K562 (cell line): ENCODE measurements around the gene PLCG2. TPM values are rescaled to one million over a fixed set of nuclear protein-coding genes. Genes with fewer than 3 reads are reported as not detected.

Source experiments
- ATAC-seq: fragments of 200-7000 bp; cut with Tn5 transposase; 3 replicates; pipeline ENCODE4 v1.9.1; 2020; ENCODE audit warnings: moderate library complexity
- BruUV-seq: library from RNA; stranded (reverse); fragments of 400-500 nt; replicated peaks from 2 replicates; lab custom pipeline; 2021; lab: Mats Ljungman, UMichigan
- CTCF ChIA-PET: fragments of 300-600 bp; formaldehyde crosslinking; extraction: SDS; loops from one replicate; lab custom pipeline; 2021; ENCODE audit warnings: low intra/inter-chr PET ratio; lab: Yijun Ruan, JAX
- POLR2A ChIA-PET: fragments of 300-600, 350-650 bp; sonication (Branson Sonifier 250); formaldehyde crosslinking; extraction: SDS; loops from one replicate; lab custom pipeline; 2021; ENCODE audit warnings: antibody characterized with exemption, inconsistent platforms; lab: Yijun Ruan, JAX
- DNase-seq, 4 experiments: peaks; one replicate each; pipeline versions ENCODE4 v3.0.0 to v3.0.0-alpha.2; 2011 to 2018; ENCODE audit warnings: low spot score in 3 of 4, mixed read lengths in 3 of 4; ENCODE audit errors: extremely low read depth in 1 of 4
- FAIRE-seq: peaks from 2 replicates; lab custom pipeline; 2011; peaks lifted over from hg19 to GRCh38; lab: Jason Lieb, UNC
- H2AFZ ChIP-seq: 2 replicates; pipeline ENCODE4 v1.6.0; 2011; ENCODE audit warnings: low read depth, low read length, control low read depth, inconsistent platforms
- H3K27ac ChIP-seq: fragments of 200-600 bp; 3 replicates; pipeline ENCODE4 v1.8.0; 2011; ENCODE audit warnings: low read depth, mild to moderate bottlenecking, control low read depth, inconsistent platforms, low read length, moderate library complexity, mixed read lengths; ENCODE audit errors: extremely low read depth
- H3K27me3 ChIP-seq, 2 experiments: fragments of 300-600 bp in 1 of 2; 2 replicates in 1 of 2; 3 replicates in 1 of 2; pipeline versions ENCODE4 v1.6.0 to v1.8.0; 2011; ENCODE audit warnings: inconsistent platforms in 2 of 2, low read length in 2 of 2, mild to moderate bottlenecking in 1 of 2, mixed read lengths in 1 of 2, moderate library complexity in 1 of 2; ENCODE audit not compliant: control insufficient read depth in 2 of 2, insufficient read depth in 2 of 2
- H3K36me3 ChIP-seq: fragments of 300-600 bp; 3 replicates; pipeline ENCODE4 v1.8.0; 2011; ENCODE audit warnings: mild to moderate bottlenecking, low read length, inconsistent platforms; ENCODE audit not compliant: control insufficient read depth, insufficient read depth
- H3K4me1 ChIP-seq, 2 experiments: fragments of 200-600 bp in 1 of 2; replicated peaks in 1 of 2; 2 replicates in 1 of 2; 3 replicates in 1 of 2; pipeline versions ENCODE4 v1.5.1 to v1.8.0; 2011; ENCODE audit warnings: inconsistent platforms in 2 of 2, low read length in 2 of 2, mild to moderate bottlenecking in 1 of 2, mixed read lengths in 1 of 2, moderate library complexity in 1 of 2; ENCODE audit not compliant: control insufficient read depth in 2 of 2, insufficient read depth in 2 of 2
- H3K4me2 ChIP-seq: 2 replicates; pipeline ENCODE4 v1.6.1; 2011; ENCODE audit warnings: low read length, control low read depth, inconsistent platforms, mixed read lengths; ENCODE audit not compliant: insufficient read depth
- H3K4me3 ChIP-seq: fragments of 200-600 bp; sonication (generic), shearing (Covaris generic); 2 replicates; pipeline ENCODE4 v1.5.1; 2016; ENCODE audit warnings: control low read depth, inconsistent platforms
- H3K79me2 ChIP-seq: fragments of 200-600 bp; 3 replicates; pipeline ENCODE4 v1.8.0; 2011; ENCODE audit warnings: low read length, inconsistent platforms; ENCODE audit not compliant: control insufficient read depth, insufficient read depth
- H3K9ac ChIP-seq, 2 experiments: 2 replicates each; pipeline versions ENCODE4 v1.6.0 to v1.6.1; 2011; ENCODE audit warnings: low read depth in 2 of 2, low read length in 2 of 2, control low read depth in 1 of 2, inconsistent platforms in 1 of 2, mild to moderate bottlenecking in 1 of 2, mixed read lengths in 1 of 2; ENCODE audit not compliant: insufficient read depth in 1 of 2
- H3K9me1 ChIP-seq: one replicate; pipeline ENCODE4 v1.6.0; 2011; ENCODE audit warnings: inconsistent platforms, mild to moderate bottlenecking, low read length, moderate library complexity; ENCODE audit not compliant: control insufficient read depth, insufficient read depth
- H3K9me3 ChIP-seq: replicated peaks from 2 replicates; pipeline ENCODE4 v1.5.1; 2011; ENCODE audit warnings: low read depth, low read length, inconsistent platforms; ENCODE audit not compliant: control insufficient read depth, insufficient read depth
- H4K20me1 ChIP-seq: replicated peaks from 2 replicates; pipeline ENCODE4 v1.6.1; 2011; ENCODE audit warnings: low read length, inconsistent platforms, mixed read lengths; ENCODE audit not compliant: control insufficient read depth, insufficient read depth
- CEBPB ChIP-seq: fragments of 450-650 bp; IDR thresholded peaks from 2 replicates; pipeline ENCODE4 v1.6.1; 2016; ENCODE audit warnings: missing genetic modification characterization, missing compliant biosample characterization
- CEBPG ChIP-seq, 3 experiments: fragments of 200-800 bp in 1 of 3; sonication (Bioruptor generic) in 1 of 3; sonication (generic) in 1 of 3; formaldehyde crosslinking in 1 of 3; IDR thresholded peaks in 2 of 3; conservative IDR thresholded peaks in 1 of 3; 2 replicates each; pipeline versions ENCODE4 v1.6.1 to v1.8.0; 2016 to 2022; ENCODE audit warnings: missing compliant biosample characterization in 2 of 3, missing genetic modification characterization in 2 of 3, mild to moderate bottlenecking in 1 of 3, missing genetic modification reagents in 1 of 3
- KDM2B ChIP-seq: fragments of 250-450 bp; sonication (Bioruptor Pico); IDR thresholded peaks from 2 replicates; pipeline ENCODE4 v1.8.0; 2021; ENCODE audit warnings: mild to moderate bottlenecking, moderate library complexity
- NR2C2 ChIP-seq, 2 experiments: fragments of 200-800 bp in 1 of 2; sonication (Bioruptor generic) in 1 of 2; sonication (generic) in 1 of 2; formaldehyde crosslinking in 1 of 2; IDR thresholded peaks; 2 replicates each; pipeline versions ENCODE4 v1.6.1 to v1.8.0; 2016 to 2022; ENCODE audit warnings: mild to moderate bottlenecking in 1 of 2, missing compliant biosample characterization in 1 of 2, missing genetic modification characterization in 1 of 2, missing genetic modification reagents in 1 of 2
- PCBP1 ChIP-seq: fragments of 200-400 bp; formaldehyde crosslinking; IDR thresholded peaks from 2 replicates; pipeline ENCODE4 v1.6.1; 2018; ENCODE audit warnings: mild to moderate bottlenecking, low read depth, low read length; ENCODE audit not compliant: poor library complexity, severe bottlenecking
- PML ChIP-seq: IDR thresholded peaks from 2 replicates; pipeline ENCODE4 v1.6.1; 2012; ENCODE audit warnings: low read length, inconsistent platforms
- U2AF2 ChIP-seq: fragments of 200-400 bp; formaldehyde crosslinking; optimal IDR thresholded peaks from 2 replicates; pipeline ENCODE3; 2017; ENCODE audit warnings: low read depth, mild to moderate bottlenecking, low read length
- ZNF165 ChIP-seq: fragments of 250-450 bp; sonication (Bioruptor Pico); IDR thresholded peaks from 2 replicates; pipeline ENCODE4 v1.4.0; 2020; ENCODE audit warnings: borderline replicate concordance
- WGBS: fragments of 100-300 bp; shearing (Covaris generic); methylation state at CpG from one replicate; pipeline ENCODE4 v1.1.6; 2016; ENCODE audit warnings: low coverage, mixed read lengths; ENCODE audit not compliant: insufficient coverage; ENCODE audit errors: missing lambda C conversion rate; 5-methylcytosine and 5-hydroxymethylcytosine counted together
- in situ Hi-C: fragments of 300-500 bp; cut with MboI; formaldehyde crosslinking; loops from 4 replicates; pipeline ENCODE4 v1.15.0; 2018; ENCODE audit warnings: inconsistent platforms, mixed read lengths
- intact Hi-C: fragments of 100-400 bp; cut with micrococcal nuclease; formaldehyde crosslinking; loops from 2 replicates; pipeline ENCODE4 v1.14.2; 2022
- polyA plus RNA-seq, 8 experiments: library from polyadenylated mRNA; depleted of rRNA in 4 of 8; stranded (reverse) in 5 of 8; unstranded in 3 of 8; fragments of >200 nt; fragmentation: Nextera tagmentation in 2 of 8; fragmentation: Illumina TruSeq in 1 of 8; extraction: Ambion mirVana in 2 of 8; extraction: Trizol in 1 of 8; gene quantifications; 2 replicates each; pipeline versions ENCODE4 v1.2.1 to v1.2.3, GENCODE V29; 2011 to 2014; ENCODE audit warnings: inconsistent platforms in 1 of 8, missing spikeins in 1 of 8
- total RNA-seq, 7 experiments: library from RNA; depleted of rRNA in 6 of 7; stranded (reverse); fragments of >200 nt in 6 of 7; fragmentation: Illumina TruSeq in 2 of 7; extraction: Trizol in 2 of 7; gene quantifications; 2 replicates each; pipeline versions ENCODE4 v1.2.1 to v1.2.3, GENCODE V29; 2011 to 2021; ENCODE audit warnings: low replicate concordance in 1 of 7
- TF ChIP-seq, protein P1 (sequence below): fragments of 450-650 bp; IDR thresholded peaks from 2 replicates; pipeline ENCODE4 v1.6.1; 2016; ENCODE audit warnings: missing biosample characterization, missing genetic modification characterization

PLCG2 gene
- total and polyA plus RNA-seq, 9 of the 15 experiments (the other 6 are each of a cell fraction or from before 2014, with no cell fraction given) = 0.94 to 7.1 (median 3.1) TPM

DNA sequence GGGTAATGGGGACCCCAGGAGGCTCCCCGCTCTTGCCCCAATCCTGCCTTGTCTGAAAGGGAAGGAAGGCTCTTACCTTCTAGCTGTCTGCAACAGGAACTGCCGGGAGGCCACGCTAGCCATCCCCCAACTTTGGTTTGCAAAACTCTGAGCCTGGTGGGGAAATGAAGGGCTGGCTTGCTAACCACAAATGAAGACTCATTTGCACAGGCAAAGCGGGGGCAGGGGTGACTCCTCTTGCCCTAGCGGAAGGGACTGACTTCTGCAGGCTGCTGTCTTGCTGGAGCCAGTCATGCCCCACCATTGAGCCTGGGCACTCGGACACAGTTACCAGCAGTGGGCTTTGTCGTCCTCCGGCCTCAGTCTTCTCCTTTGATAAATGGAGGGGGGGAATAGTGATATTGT is 52.6 kb downstream of the PLCG2 start (continued):
- TF ChIP-seq PCBP1 (no peak), KDM2B (CRISPR knock-in tag) (no peak), U2AF2 (no peak), NR2C2 (CRISPR knock-in tag; IDR thresholded peaks at IDR 0.05) (no peak), NR2C2 (tag; IDR thresholded peaks at IDR 0.05) (peak; percentile 35; the same call in 1 of the 2 replicates), PML (no peak)
- TF ChIP-seq, protein P1, sequence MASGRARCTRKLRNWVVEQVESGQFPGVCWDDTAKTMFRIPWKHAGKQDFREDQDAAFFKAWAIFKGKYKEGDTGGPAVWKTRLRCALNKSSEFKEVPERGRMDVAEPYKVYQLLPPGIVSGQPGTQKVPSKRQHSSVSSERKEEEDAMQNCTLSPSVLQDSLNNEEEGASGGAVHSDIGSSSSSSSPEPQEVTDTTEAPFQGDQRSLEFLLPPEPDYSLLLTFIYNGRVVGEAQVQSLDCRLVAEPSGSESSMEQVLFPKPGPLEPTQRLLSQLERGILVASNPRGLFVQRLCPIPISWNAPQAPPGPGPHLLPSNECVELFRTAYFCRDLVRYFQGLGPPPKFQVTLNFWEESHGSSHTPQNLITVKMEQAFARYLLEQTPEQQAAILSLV (tag) = no peak
- TF ChIP-seq, all 486 proteins: peak for 7

DNA sequence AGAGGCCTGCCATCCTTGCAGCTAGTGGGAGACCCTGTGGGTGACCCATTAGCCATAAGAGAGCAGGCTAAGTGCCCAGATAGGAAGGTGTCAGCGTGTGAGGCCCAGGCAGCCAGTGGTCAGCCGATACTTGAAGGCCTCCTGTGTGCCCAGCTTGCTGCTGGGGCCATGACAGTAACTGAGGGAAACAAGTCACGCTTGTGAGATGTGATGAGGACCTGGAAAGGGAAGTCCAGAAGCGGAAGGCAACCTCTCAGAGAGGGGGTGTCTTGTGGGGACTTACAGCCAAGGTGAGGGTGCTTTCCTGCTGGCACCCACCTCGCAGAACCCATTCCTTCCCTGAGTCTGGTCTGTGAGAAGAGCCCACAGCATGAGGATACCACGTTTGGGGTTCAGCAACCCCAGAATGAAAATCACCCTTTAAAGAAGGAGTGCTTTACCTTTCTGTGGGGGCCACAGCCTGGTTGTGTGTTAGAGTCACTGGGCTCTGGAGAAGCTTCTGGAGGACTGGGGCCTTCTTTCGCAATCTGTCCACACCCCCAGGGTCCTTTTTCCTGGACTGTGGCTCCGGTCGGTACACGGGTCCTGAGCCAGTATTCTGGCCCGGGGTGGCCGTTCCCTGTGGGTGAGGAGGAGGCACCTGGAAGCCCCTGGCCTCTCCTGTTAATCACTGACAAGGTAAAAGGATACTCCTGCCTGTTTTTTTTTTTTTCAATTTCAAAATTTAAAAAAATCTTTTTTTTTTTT is 53.9 kb downstream of the PLCG2 start:
- no peak for FAIRE-seq
- intact Hi-C loops = no loop called here
- H3K79me2 ChIP-seq = no peaks in the 10 kb centered on the region
- in situ Hi-C loops = no loop called here
- TF ChIP-seq CEBPG (CRISPR knock-in tag; IDR thresholded peaks at IDR 0.05) = no peak
- peak in 1 of 2 experiments; percentile 54; a peak in 1 of 4 replicates for TF ChIP-seq CEBPG (tag; conservative IDR thresholded peaks at IDR 0.05 in 1 of 2, IDR thresholded peaks at IDR 0.05 in 1 of 2)
- no peak for TF ChIP-seq ZNF165 (CRISPR knock-in tag)
- peak; percentile 55 for TF ChIP-seq CEBPB (tag)
- H3K4me1 ChIP-seq = peaks cover 0 to 6% of the 10 kb centered on the region in 2 experiments; a peak in 4 of 5 replicates
- H3K9ac ChIP-seq = no peak overlapping the region
- H3K9me1 ChIP-seq = no peaks in the 10 kb centered on the region
- no peaks in the 10 kb centered on the region for H3K9me3 ChIP-seq
- CTCF ChIA-PET = no interaction called here
- no peak for ATAC-seq
- POLR2A ChIA-PET = no interaction called here
- no peak overlapping the region for H3K27ac ChIP-seq
- DNase-seq = no peak
- H3K27me3 ChIP-seq = peaks cover 0 to 58% of the 10 kb centered on the region in 2 experiments; a peak in 3 of 5 replicates
- no TSS peak for BruUV-seq
- no peaks in the 10 kb centered on the region; the same call in 1 of the 2 replicates for H4K20me1 ChIP-seq
- H2AFZ ChIP-seq = no peak overlapping the region
- H3K36me3 ChIP-seq = no peaks in the 10 kb centered on the region
- WGBS = 7% methylated on average over 12 of the region's 12 CpGs
- no peak overlapping the region for H3K4me3 ChIP-seq
- H3K4me2 ChIP-seq = no peak overlapping the region
